AG09319 (cell line): ENCODE measurements around the gene SLC6A14.

Experiments used
- DNase-seq: peaks from one replicate; pipeline ENCODE4 v3.0.0-alpha.2; 2010; ENCODE audit warnings: low read depth; ENCODE audit errors: extremely low read depth
- CTCF ChIP-seq: IDR thresholded peaks from 2 replicates; pipeline ENCODE4 v1.5.1; 2011; ENCODE audit warnings: low read depth, mild to moderate bottlenecking, inconsistent platforms, low read length, moderate library complexity

The SLC6A14 gene

GRCh38 chrX:116436358-116436816 lies at the start of gene SLC6A14:
Gene SLC6A14 (plus strand): TSS chrX:116436606. CDS start chrX:116436710, 104 bp downstream.
- TF ChIP-seq CTCF: no peak
- DNase-seq: no peak

- DNase-seq: no peak
- TF ChIP-seq CTCF: no peak
These were observed 40.7 kb upstream of the SLC6A14 start for GRCh38 chrX:116395752-116396151.

- DNase-seq: no peak
- no peak for TF ChIP-seq CTCF
These were observed 36.7 kb upstream of the SLC6A14 start for GRCh38 chrX:116399681-116400080.

GRCh38 chrX:116409219-116409618 lies 27.2 kb upstream of the SLC6A14 start:
- TF ChIP-seq CTCF: no peak
- DNase-seq: no peak

- DNase-seq: no peak
- no peak for TF ChIP-seq CTCF
These were observed 23.1 kb upstream of the SLC6A14 start for GRCh38 chrX:116413273-116413672.

GRCh38 chrX:116417214-116417613 lies 19.2 kb upstream of the SLC6A14 start:
- DNase-seq: no peak
- TF ChIP-seq CTCF: no peak

GRCh38 chrX:116417968-116418367 lies 18.4 kb upstream of the SLC6A14 start:
- no peak for DNase-seq
- no peak for TF ChIP-seq CTCF
